ENCODE results near the gene IDI1.

Gene IDI1

DNA sequence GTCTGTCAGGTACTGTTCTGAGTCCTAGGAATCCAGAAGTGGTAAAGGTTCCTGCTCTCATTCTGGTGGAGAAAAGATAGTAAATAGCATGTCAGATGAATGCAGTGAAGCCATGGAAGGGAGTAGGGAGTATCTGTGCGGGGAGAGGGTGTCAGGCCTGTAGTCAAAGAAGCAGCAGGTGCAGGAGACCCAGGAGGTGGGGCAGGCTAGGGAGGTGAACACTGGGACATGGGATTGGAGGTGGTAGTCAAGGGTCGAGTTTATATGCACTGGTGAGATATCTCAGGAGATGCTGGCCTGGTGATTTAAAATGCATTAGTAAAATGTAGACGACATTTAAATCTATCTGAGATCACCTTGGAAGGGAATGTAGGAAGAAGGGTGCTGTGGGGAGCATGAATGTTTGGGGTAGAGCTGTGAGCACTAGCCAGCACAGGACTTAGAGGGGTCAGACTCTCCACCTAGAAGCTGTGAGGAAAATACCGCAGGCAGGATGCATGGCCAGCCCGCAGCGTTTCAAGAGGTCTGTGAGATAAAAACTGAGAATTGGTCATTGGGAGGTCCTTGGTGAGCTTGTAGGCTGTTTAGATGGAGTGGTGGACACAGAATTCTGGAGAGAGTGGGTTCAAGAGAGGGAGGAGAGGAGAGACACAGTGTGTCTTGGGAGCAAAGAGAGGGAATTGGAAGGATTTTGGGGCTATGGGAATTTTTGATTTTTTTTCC is 53.9 kb downstream of the IDI1 start:
- no peak for DNase-seq (ENCODE audit: low read depth in 2 of 2)

- no peak for DNase-seq (ENCODE audit: low read depth in 2 of 2)
Observed at GRCh38 chr10:992871-993270, 56.0 kb downstream of the IDI1 start.

DNA sequence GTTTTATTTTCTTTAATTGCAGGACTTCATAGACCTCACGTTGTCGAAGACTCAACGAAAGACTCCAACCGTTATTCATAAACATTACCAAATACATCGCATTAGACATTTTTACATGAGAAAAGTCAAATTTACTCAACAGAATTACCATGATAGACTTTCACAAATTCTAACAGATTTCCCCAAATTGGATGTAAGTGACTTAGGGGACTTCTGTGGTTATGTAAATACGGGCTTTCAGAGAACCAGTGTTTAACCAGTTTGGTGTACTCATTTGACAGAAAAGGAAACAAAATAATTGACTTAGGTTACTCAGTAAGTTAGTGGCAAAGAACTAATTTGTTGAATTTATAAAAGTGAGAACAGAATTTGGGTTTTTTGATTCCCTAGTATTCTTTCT is 56.5 kb downstream of the IDI1 start:
- no peak for DNase-seq (ENCODE audit: low read depth in 2 of 2)

DNA sequence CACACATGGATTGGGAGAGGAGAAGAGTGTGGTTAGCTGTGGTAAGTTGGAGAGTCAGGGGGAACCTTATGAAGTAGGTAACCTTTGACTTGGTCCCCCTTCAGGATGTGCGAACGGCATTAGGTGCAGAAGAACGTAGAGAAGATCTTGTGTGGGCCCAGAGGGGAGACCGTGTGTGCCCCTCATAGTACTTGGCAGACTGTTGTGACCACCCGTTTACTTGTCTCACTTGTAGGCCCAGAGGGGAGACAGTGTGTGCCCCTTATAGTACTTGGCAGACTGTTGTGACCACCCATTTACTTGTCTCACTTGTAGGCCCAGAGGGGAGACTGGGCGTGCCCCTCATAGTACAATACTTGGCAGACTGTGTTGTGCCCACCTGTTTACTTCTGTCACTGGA is 58.1 kb downstream of the IDI1 start:
- no peak for DNase-seq (ENCODE audit: low read depth in 2 of 2)

Data from stimulated activated CD4-positive, alpha-beta T cell treated with anti-CD3 and anti-CD28 coated beads, Interleukin-1b, Interleukin-23, amount 100 ng/mL, for 4 hours (primary cell).